A673 (cell line): ENCODE measurements around the gene INPP4B. TPM values are rescaled to one million over a fixed set of nuclear protein-coding genes. Genes with fewer than 3 reads are reported as not detected.

ENCODE experiments used
- BruUV-seq: library from RNA; stranded (reverse); fragments of 400-500 nt; replicated peaks from 2 replicates; lab custom pipeline; 2021; lab: Mats Ljungman, UMichigan
- CTCF ChIA-PET: fragments of 300-600 bp; sonication (Branson Sonifier 250); formaldehyde crosslinking; loops from one replicate; lab custom pipeline; 2022; ENCODE audit warnings: antibody characterized with exemption; lab: Charles Lee
- POLR2A ChIA-PET: fragments of 300-600 bp; sonication (Branson Sonifier 250); formaldehyde crosslinking; loops from one replicate; lab custom pipeline; 2022; ENCODE audit warnings: antibody characterized with exemption; ENCODE audit not compliant: low non-redundant PET; lab: Charles Lee
- DNase-seq: peaks from one replicate; pipeline ENCODE4 v3.0.0-alpha.2; 2015; ENCODE audit warnings: low spot score
- H3K27ac ChIP-seq: fragments of 200-600 bp; sonication (generic); 2 replicates; pipeline ENCODE4 v1.5.1; 2016; ENCODE audit warnings: mixed run types, low read depth, mild to moderate bottlenecking, mixed read lengths, antibody characterized with exemption, low read length; ENCODE audit not compliant: poor library complexity, severe bottlenecking
- H3K27me3 ChIP-seq: fragments of 200-600 bp; sonication (generic); replicated peaks from 2 replicates; pipeline ENCODE4 v1.6.1; 2017; ENCODE audit warnings: mixed run types, low read depth, mild to moderate bottlenecking, mixed read lengths, antibody characterized with exemption, low read length; ENCODE audit not compliant: insufficient read depth, poor library complexity
- H3K36me3 ChIP-seq: fragments of 200-600 bp; sonication (generic); 2 replicates; pipeline ENCODE4 v1.6.1; 2016; ENCODE audit warnings: mixed run types, mild to moderate bottlenecking, mixed read lengths, antibody characterized with exemption, low read length; ENCODE audit not compliant: insufficient read depth, poor library complexity, severe bottlenecking
- H3K4me1 ChIP-seq: fragments of 200-600 bp; sonication (generic); 2 replicates; pipeline ENCODE4 v1.6.1; 2017; ENCODE audit warnings: mixed run types, mild to moderate bottlenecking, mixed read lengths, antibody characterized with exemption, low read length; ENCODE audit not compliant: insufficient read depth, poor library complexity, severe bottlenecking
- H3K4me3 ChIP-seq: fragments of 200-600 bp; sonication (generic); 2 replicates; pipeline ENCODE4 v1.5.1; 2016; ENCODE audit warnings: low read depth, mixed run types, mild to moderate bottlenecking, mixed read lengths, low read length; ENCODE audit not compliant: poor library complexity, severe bottlenecking
- H3K9me3 ChIP-seq: fragments of 200-600 bp; sonication (generic); 2 replicates; pipeline ENCODE4 v1.6.1; 2016; ENCODE audit warnings: mixed run types, low read depth, mild to moderate bottlenecking, mixed read lengths, antibody characterized with exemption, low read length; ENCODE audit not compliant: poor library complexity, severe bottlenecking
- CTCF ChIP-seq: fragments of 300-800, 200-600 bp; sonication (generic); conservative IDR thresholded peaks from 2 replicates; pipeline ENCODE4 v1.5.1; 2017; ENCODE audit warnings: low read depth, mild to moderate bottlenecking, antibody characterized with exemption, low read length, moderate library complexity, mixed read lengths
- EZH2 ChIP-seq: fragments of 200-600 bp; sonication (generic); IDR thresholded peaks from 2 replicates; pipeline ENCODE4 v1.6.1; 2017; ENCODE audit warnings: borderline replicate concordance, low read depth, mild to moderate bottlenecking, mixed read lengths, antibody characterized with exemption, low read length; ENCODE audit not compliant: poor library complexity, severe bottlenecking
- intact Hi-C: fragments of 100-400 bp; cut with micrococcal nuclease; formaldehyde crosslinking; loops from one replicate; pipeline ENCODE4 v1.10.0; 2022; ENCODE audit not compliant: unreplicated experiment
- total RNA-seq: library from RNA; stranded (reverse); gene quantifications from 2 replicates; pipeline ENCODE4 v1.2.3, GENCODE V29; 2021

Gene INPP4B
- total RNA-seq, 1 experiment from 2014 or later: 13.1 TPM

- no TSS peak for BruUV-seq
- Histone ChIP-seq H3K36me3 (no peaks in the 10 kb centered on the region), H3K4me1 (no peaks in the 10 kb centered on the region), H3K4me3 (no peak overlapping the region), H3K27me3 (no peaks in the 10 kb centered on the region), H3K9me3 (no peaks in the 10 kb centered on the region), H3K27ac (no peak overlapping the region)
- TF ChIP-seq CTCF (no peak), EZH2 (no peak)
- ChIA-PET POLR2A (no interaction called here), CTCF (no interaction called here)
- intact Hi-C loops: no loop called here
- DNase-seq: no peak
Measured at GRCh38 chr4:142065086-142065647, 780.9 kb downstream of the INPP4B start.

GRCh38 chr4:142064181-142064580 is 781.9 kb downstream of the INPP4B start:
- POLR2A ChIA-PET: no interaction called here
- intact Hi-C loops: no loop called here
- H3K9me3 ChIP-seq: no peaks in the 10 kb centered on the region
- BruUV-seq: no TSS peak
- no peaks in the 10 kb centered on the region for H3K4me1 ChIP-seq
- TF ChIP-seq CTCF: no peak
- no peak for TF ChIP-seq EZH2
- H3K27ac ChIP-seq: no peak overlapping the region
- DNase-seq: no peak
- no peaks in the 10 kb centered on the region for H3K27me3 ChIP-seq
- H3K4me3 ChIP-seq: no peak overlapping the region
- H3K36me3 ChIP-seq: no peaks in the 10 kb centered on the region
- CTCF ChIA-PET: no interaction called here

- Histone ChIP-seq H3K36me3 (no peaks in the 10 kb centered on the region), H3K4me3 (no peak overlapping the region), H3K27me3 (no peaks in the 10 kb centered on the region), H3K9me3 (no peaks in the 10 kb centered on the region), H3K27ac (no peak overlapping the region), H3K4me1 (no peaks in the 10 kb centered on the region)
- no peak for TF ChIP-seq CTCF
- no peak for TF ChIP-seq EZH2
- DNase-seq: no peak
- intact Hi-C loops: no loop called here
- BruUV-seq: no TSS peak
- ChIA-PET POLR2A (no interaction called here), CTCF (no interaction called here)
Measured at GRCh38 chr4:142045996-142046395, 800.1 kb downstream of the INPP4B start.
